Smooth muscle cell (in vitro differentiated cells): ENCODE measurements around the gene PRX. TPM values are rescaled to one million over a fixed set of nuclear protein-coding genes. Genes with fewer than 3 reads are reported as not detected.

Source experiments
- DNase-seq: peaks from one replicate; lab custom pipeline; 2025; ENCODE audit not compliant: unreplicated experiment; lab: John Stamatoyannopoulos, UW
- H2AFZ ChIP-seq: fragments of 200-600 bp; sonication (generic); 2 replicates; pipeline ENCODE4 v1.6.0; 2016; ENCODE audit warnings: antibody characterized with exemption, low read depth, mild to moderate bottlenecking
- H3F3A ChIP-seq: fragments of 200-600 bp; sonication (generic); 2 replicates; pipeline ENCODE4 v1.6.0; 2017; ENCODE audit warnings: antibody characterized with exemption, low read depth
- H3K27ac ChIP-seq: fragments of 200-600 bp; sonication (generic); 2 replicates; pipeline ENCODE4 v1.5.1; 2016; ENCODE audit warnings: low read depth, mild to moderate bottlenecking
- H3K27me3 ChIP-seq: fragments of 200-600 bp; sonication (generic); 2 replicates; pipeline ENCODE4 v1.6.1; 2016; ENCODE audit warnings: low read depth, mild to moderate bottlenecking
- H3K36me3 ChIP-seq: fragments of 200-600 bp; sonication (generic); 2 replicates; pipeline ENCODE4 v1.5.1; 2016; ENCODE audit warnings: low read depth
- H3K4me1 ChIP-seq: fragments of 200-600 bp; sonication (generic); 2 replicates; pipeline ENCODE4 v1.5.1; 2016; ENCODE audit warnings: low read depth
- H3K4me2 ChIP-seq: fragments of 200-600 bp; sonication (generic); 2 replicates; pipeline ENCODE4 v1.6.0; 2016; ENCODE audit warnings: mild to moderate bottlenecking
- H3K4me3 ChIP-seq: fragments of 200-600 bp; sonication (generic); 2 replicates; pipeline ENCODE4 v1.5.1; 2016; ENCODE audit warnings: mild to moderate bottlenecking
- H3K79me2 ChIP-seq: fragments of 200-600 bp; sonication (generic); 2 replicates; pipeline ENCODE4 v1.6.0; 2016; ENCODE audit warnings: low read depth, mild to moderate bottlenecking
- H3K9ac ChIP-seq: fragments of 200-600 bp; sonication (generic); 2 replicates; pipeline ENCODE4 v1.6.0; 2016; ENCODE audit warnings: low read depth
- H3K9me3 ChIP-seq: fragments of 200-600 bp; sonication (generic); replicated peaks from 2 replicates; pipeline ENCODE4 v1.5.1; 2016; ENCODE audit warnings: low read depth
- H4K20me1 ChIP-seq: fragments of 200-600 bp; sonication (generic); 2 replicates; pipeline ENCODE4 v1.6.0; 2016; ENCODE audit warnings: low read depth
- CTCF ChIP-seq: fragments of 200-600 bp; sonication (generic); IDR thresholded peaks from 2 replicates; pipeline ENCODE4 v1.5.1; 2017; ENCODE audit warnings: borderline replicate concordance, mild to moderate bottlenecking, antibody characterized with exemption; ENCODE audit not compliant: insufficient read depth, poor library complexity, severe bottlenecking
- WGBS: methylation state at CpG from one replicate; pipeline ENCODE4 v1.1.7; 2016; ENCODE audit warnings: low lambda C conversion rate; 5-methylcytosine and 5-hydroxymethylcytosine counted together
- polyA plus RNA-seq: library from polyadenylated mRNA; unstranded; fragments of >200 nt; fragmentation: Nextera tagmentation; extraction: Ambion mirVana; gene quantifications from 2 replicates; pipeline ENCODE4 v1.2.1, GENCODE V29; 2016
- total RNA-seq: library from RNA; depleted of rRNA; stranded (reverse); fragments of >200 nt; gene quantifications from 2 replicates; pipeline ENCODE4 v1.2.3, GENCODE V29; 2014

Gene PRX
- total and polyA plus RNA-seq, 2 experiments from 2014 or later: 3.9 to 4.4 TPM

GRCh38 chr19:40387155-40387554, 26.0 kb downstream of the PRX start:
- DNase-seq: no peak
- no peaks in the 10 kb centered on the region for H3K9me3 ChIP-seq
- H3K79me2 ChIP-seq: no peaks in the 10 kb centered on the region
- H3K36me3 ChIP-seq: no peaks in the 10 kb centered on the region
- H3K4me1 ChIP-seq: no peaks in the 10 kb centered on the region
- H3K9ac ChIP-seq: no peak overlapping the region
- no peak overlapping the region for H3K27ac ChIP-seq
- no peak overlapping the region for H3K4me2 ChIP-seq
- H2AFZ ChIP-seq: no peak overlapping the region
- H3K4me3 ChIP-seq: no peak overlapping the region
- TF ChIP-seq CTCF: no peak
- WGBS: 93% methylated on average over 10 of the region's 10 CpGs
- no peaks in the 10 kb centered on the region for H3K27me3 ChIP-seq
- no peaks in the 10 kb centered on the region for H3F3A ChIP-seq
- no peaks in the 10 kb centered on the region for H4K20me1 ChIP-seq

GRCh38 chr19:40383668-40384248, 29.4 kb downstream of the PRX start:
- Histone ChIP-seq H3K79me2 (no peaks in the 10 kb centered on the region), H3K27ac (no peak overlapping the region), H3K4me3 (no peak overlapping the region), H3K4me1 (no peaks in the 10 kb centered on the region), H3K9ac (no peak overlapping the region), H3F3A (no peaks in the 10 kb centered on the region), H4K20me1 (no peaks in the 10 kb centered on the region), H3K27me3 (no peaks in the 10 kb centered on the region), H3K9me3 (no peaks in the 10 kb centered on the region), H2AFZ (no peak overlapping the region), H3K4me2 (no peak overlapping the region), H3K36me3 (no peaks in the 10 kb centered on the region)
- DNase-seq: no peak
- TF ChIP-seq CTCF: no peak
- WGBS: 93% methylated on average over 26 of the region's 28 CpGs

- H3K4me2 ChIP-seq: no peak overlapping the region
- DNase-seq: no peak
- no peaks in the 10 kb centered on the region for H3F3A ChIP-seq
- no peaks in the 10 kb centered on the region for H3K79me2 ChIP-seq
- no peak overlapping the region for H3K27ac ChIP-seq
- H3K9ac ChIP-seq: no peak overlapping the region
- TF ChIP-seq CTCF: no peak
- no peak overlapping the region for H2AFZ ChIP-seq
- no peaks in the 10 kb centered on the region for H3K4me1 ChIP-seq
- H3K27me3 ChIP-seq: no peaks in the 10 kb centered on the region
- 94% methylated on average over 3 of the region's 3 CpGs for whole genome bisulfite sequencing
- H3K36me3 ChIP-seq: no peaks in the 10 kb centered on the region
- no peaks in the 10 kb centered on the region for H3K9me3 ChIP-seq
- H3K4me3 ChIP-seq: no peak overlapping the region
- no peaks in the 10 kb centered on the region for H4K20me1 ChIP-seq
Observed at GRCh38 chr19:40381321-40381720, 31.9 kb downstream of the PRX start.
